K562 (cell line): ENCODE results near the gene PPM1E. TPM values are rescaled to one million over a fixed set of nuclear protein-coding genes. Genes with fewer than 3 reads are reported as not detected.

Experiments
- ATAC-seq: fragments of 200-7000 bp; cut with Tn5 transposase; 3 replicates; pipeline ENCODE4 v1.9.1; 2020; ENCODE audit warnings: moderate library complexity
- BruUV-seq: library from RNA; stranded (reverse); fragments of 400-500 nt; replicated peaks from 2 replicates; lab custom pipeline; 2021; lab: Mats Ljungman, UMichigan
- CTCF ChIA-PET: fragments of 300-600 bp; formaldehyde crosslinking; extraction: SDS; loops from one replicate; lab custom pipeline; 2021; ENCODE audit warnings: low intra/inter-chr PET ratio; lab: Yijun Ruan, JAX
- POLR2A ChIA-PET: fragments of 300-600, 350-650 bp; sonication (Branson Sonifier 250); formaldehyde crosslinking; extraction: SDS; loops from one replicate; lab custom pipeline; 2021; ENCODE audit warnings: antibody characterized with exemption, inconsistent platforms; lab: Yijun Ruan, JAX
- DNase-seq, 4 experiments: peaks; one replicate each; pipeline versions ENCODE4 v3.0.0 to v3.0.0-alpha.2; 2011 to 2018; ENCODE audit warnings: low spot score in 3 of 4, mixed read lengths in 3 of 4; ENCODE audit errors: extremely low read depth in 1 of 4
- FAIRE-seq: peaks from 2 replicates; lab custom pipeline; 2011; peaks lifted over from hg19 to GRCh38; lab: Jason Lieb, UNC
- H2AFZ ChIP-seq: 2 replicates; pipeline ENCODE4 v1.6.0; 2011; ENCODE audit warnings: low read depth, low read length, control low read depth, inconsistent platforms
- H3K27ac ChIP-seq: fragments of 200-600 bp; 3 replicates; pipeline ENCODE4 v1.8.0; 2011; ENCODE audit warnings: low read depth, mild to moderate bottlenecking, control low read depth, inconsistent platforms, low read length, moderate library complexity, mixed read lengths; ENCODE audit errors: extremely low read depth
- H3K27me3 ChIP-seq, 2 experiments: fragments of 300-600 bp in 1 of 2; 2 replicates in 1 of 2; 3 replicates in 1 of 2; pipeline versions ENCODE4 v1.6.0 to v1.8.0; 2011; ENCODE audit warnings: inconsistent platforms in 2 of 2, low read length in 2 of 2, mild to moderate bottlenecking in 1 of 2, mixed read lengths in 1 of 2, moderate library complexity in 1 of 2; ENCODE audit not compliant: control insufficient read depth in 2 of 2, insufficient read depth in 2 of 2
- H3K36me3 ChIP-seq: fragments of 300-600 bp; 3 replicates; pipeline ENCODE4 v1.8.0; 2011; ENCODE audit warnings: mild to moderate bottlenecking, low read length, inconsistent platforms; ENCODE audit not compliant: control insufficient read depth, insufficient read depth
- H3K4me1 ChIP-seq, 2 experiments: fragments of 200-600 bp in 1 of 2; replicated peaks in 1 of 2; 2 replicates in 1 of 2; 3 replicates in 1 of 2; pipeline versions ENCODE4 v1.5.1 to v1.8.0; 2011; ENCODE audit warnings: inconsistent platforms in 2 of 2, low read length in 2 of 2, mild to moderate bottlenecking in 1 of 2, mixed read lengths in 1 of 2, moderate library complexity in 1 of 2; ENCODE audit not compliant: control insufficient read depth in 2 of 2, insufficient read depth in 2 of 2
- H3K4me2 ChIP-seq: 2 replicates; pipeline ENCODE4 v1.6.1; 2011; ENCODE audit warnings: low read length, control low read depth, inconsistent platforms, mixed read lengths; ENCODE audit not compliant: insufficient read depth
- H3K4me3 ChIP-seq: fragments of 200-600 bp; sonication (generic), shearing (Covaris generic); 2 replicates; pipeline ENCODE4 v1.5.1; 2016; ENCODE audit warnings: control low read depth, inconsistent platforms
- H3K79me2 ChIP-seq: fragments of 200-600 bp; 3 replicates; pipeline ENCODE4 v1.8.0; 2011; ENCODE audit warnings: low read length, inconsistent platforms; ENCODE audit not compliant: control insufficient read depth, insufficient read depth
- H3K9ac ChIP-seq, 2 experiments: 2 replicates each; pipeline versions ENCODE4 v1.6.0 to v1.6.1; 2011; ENCODE audit warnings: low read depth in 2 of 2, low read length in 2 of 2, control low read depth in 1 of 2, inconsistent platforms in 1 of 2, mild to moderate bottlenecking in 1 of 2, mixed read lengths in 1 of 2; ENCODE audit not compliant: insufficient read depth in 1 of 2
- H3K9me1 ChIP-seq: one replicate; pipeline ENCODE4 v1.6.0; 2011; ENCODE audit warnings: inconsistent platforms, mild to moderate bottlenecking, low read length, moderate library complexity; ENCODE audit not compliant: control insufficient read depth, insufficient read depth
- H3K9me3 ChIP-seq: replicated peaks from 2 replicates; pipeline ENCODE4 v1.5.1; 2011; ENCODE audit warnings: low read depth, low read length, inconsistent platforms; ENCODE audit not compliant: control insufficient read depth, insufficient read depth
- H4K20me1 ChIP-seq: replicated peaks from 2 replicates; pipeline ENCODE4 v1.6.1; 2011; ENCODE audit warnings: low read length, inconsistent platforms, mixed read lengths; ENCODE audit not compliant: control insufficient read depth, insufficient read depth
- ARID2 ChIP-seq: fragments of 450-650 bp; IDR thresholded peaks from 2 replicates; pipeline ENCODE4 v1.6.1; 2017; ENCODE audit warnings: antibody characterized with exemption, mild to moderate bottlenecking
- FOXJ2 ChIP-seq: fragments of 200-800 bp; sonication (Bioruptor generic); IDR thresholded peaks from 2 replicates; pipeline ENCODE4 v1.6.1; 2016; ENCODE audit warnings: missing genetic modification characterization, missing compliant biosample characterization
- JUND ChIP-seq, 2 experiments: IDR thresholded peaks; 2 replicates in 1 of 2; 3 replicates in 1 of 2; pipeline ENCODE4 v1.6.1; 2011; ENCODE audit warnings: borderline replicate concordance in 2 of 2, low read depth in 2 of 2, low read length in 2 of 2, improper control_type of control experiment in 1 of 2, missing biosample characterization in 1 of 2, missing genetic modification characterization in 1 of 2, missing genetic modification reagents in 1 of 2
- MCM3 ChIP-seq: fragments of 450-650 bp; IDR thresholded peaks from 2 replicates; pipeline ENCODE4 v1.6.1; 2016
- RBFOX2 ChIP-seq: fragments of 200-400 bp; formaldehyde crosslinking; IDR thresholded peaks from 2 replicates; pipeline ENCODE4 v1.6.1; 2017; ENCODE audit warnings: low read depth, mild to moderate bottlenecking, low read length, moderate library complexity
- TAF7 ChIP-seq: fragments of 450-650 bp; IDR thresholded peaks from 2 replicates; pipeline ENCODE4 v1.6.1; 2016; ENCODE audit warnings: missing genetic modification characterization, missing compliant biosample characterization
- ZNF444 ChIP-seq: fragments of 250-450 bp; sonication (Bioruptor Pico); IDR thresholded peaks from 2 replicates; pipeline ENCODE4 v1.4.0; 2020; ENCODE audit warnings: mild to moderate bottlenecking, moderate library complexity
- ZNF668 ChIP-seq: fragments of 250-450 bp; sonication (Bioruptor Pico); IDR thresholded peaks from 2 replicates; pipeline ENCODE4 v1.8.0; 2022; ENCODE audit warnings: mild to moderate bottlenecking, inconsistent platforms
- in situ Hi-C: fragments of 300-500 bp; cut with MboI; formaldehyde crosslinking; loops from 4 replicates; pipeline ENCODE4 v1.15.0; 2018; ENCODE audit warnings: inconsistent platforms, mixed read lengths
- intact Hi-C: fragments of 100-400 bp; cut with micrococcal nuclease; formaldehyde crosslinking; loops from 2 replicates; pipeline ENCODE4 v1.14.2; 2022
- polyA plus RNA-seq, 8 experiments: library from polyadenylated mRNA; depleted of rRNA in 4 of 8; stranded (reverse) in 5 of 8; unstranded in 3 of 8; fragments of >200 nt; fragmentation: Nextera tagmentation in 2 of 8; fragmentation: Illumina TruSeq in 1 of 8; extraction: Ambion mirVana in 2 of 8; extraction: Trizol in 1 of 8; gene quantifications; 2 replicates each; pipeline versions ENCODE4 v1.2.1 to v1.2.3, GENCODE V29; 2011 to 2014; ENCODE audit warnings: inconsistent platforms in 1 of 8, missing spikeins in 1 of 8
- total RNA-seq, 7 experiments: library from RNA; depleted of rRNA in 6 of 7; stranded (reverse); fragments of >200 nt in 6 of 7; fragmentation: Illumina TruSeq in 2 of 7; extraction: Trizol in 2 of 7; gene quantifications; 2 replicates each; pipeline versions ENCODE4 v1.2.1 to v1.2.3, GENCODE V29; 2011 to 2021; ENCODE audit warnings: low replicate concordance in 1 of 7
- TF ChIP-seq, protein P1 (sequence below): fragments of 250-450 bp; sonication (Bioruptor Pico); IDR thresholded peaks from 2 replicates; pipeline ENCODE4 v1.8.0; 2022; ENCODE audit warnings: moderate library complexity, mild to moderate bottlenecking, inconsistent platforms
- TF ChIP-seq, protein P2 (sequence below): fragments of 450-650 bp; IDR thresholded peaks from 2 replicates; pipeline ENCODE4 v1.6.1; 2017; ENCODE audit warnings: antibody characterized with exemption, mild to moderate bottlenecking
- TF ChIP-seq, protein P3 (sequence below), 2 experiments: IDR thresholded peaks; 2 replicates each; pipeline ENCODE4 v1.6.1; 2012; ENCODE audit warnings: improper control_type of control experiment in 2 of 2, low read depth in 2 of 2, low read length in 2 of 2, borderline replicate concordance in 1 of 2
- TF ChIP-seq, protein P4 (sequence below): fragments of 200-800 bp; sonication (Bioruptor generic); IDR thresholded peaks from 2 replicates; pipeline ENCODE4 v1.6.1; 2017; ENCODE audit warnings: missing genetic modification characterization, missing compliant biosample characterization

The PPM1E gene
- total and polyA plus RNA-seq, 9 of the 15 experiments (the other 6 are each of a cell fraction or from before 2014, with no cell fraction given): 1.0 to 5.7 (median 4.7) TPM

DNA sequence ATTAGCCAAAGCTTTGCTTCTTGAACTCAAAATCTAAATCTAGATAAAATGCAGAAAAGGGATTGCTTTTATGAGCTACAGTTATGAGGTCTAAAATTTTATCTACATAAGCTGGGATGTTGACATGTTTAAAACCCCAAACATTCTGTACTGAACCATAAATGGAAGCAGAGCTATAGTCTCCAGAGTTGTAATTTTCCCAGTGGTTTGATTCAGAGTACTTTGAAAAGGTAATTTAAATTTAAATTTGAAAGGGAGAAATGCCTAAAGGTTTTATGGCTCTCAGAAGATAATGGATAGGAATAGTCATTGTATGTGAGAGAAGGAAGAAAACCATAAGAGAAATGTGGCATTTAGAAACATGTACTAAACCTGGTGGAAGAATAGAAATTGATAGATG is 163.2 kb downstream of the PPM1E start (continued):
- TF ChIP-seq, protein P1, sequence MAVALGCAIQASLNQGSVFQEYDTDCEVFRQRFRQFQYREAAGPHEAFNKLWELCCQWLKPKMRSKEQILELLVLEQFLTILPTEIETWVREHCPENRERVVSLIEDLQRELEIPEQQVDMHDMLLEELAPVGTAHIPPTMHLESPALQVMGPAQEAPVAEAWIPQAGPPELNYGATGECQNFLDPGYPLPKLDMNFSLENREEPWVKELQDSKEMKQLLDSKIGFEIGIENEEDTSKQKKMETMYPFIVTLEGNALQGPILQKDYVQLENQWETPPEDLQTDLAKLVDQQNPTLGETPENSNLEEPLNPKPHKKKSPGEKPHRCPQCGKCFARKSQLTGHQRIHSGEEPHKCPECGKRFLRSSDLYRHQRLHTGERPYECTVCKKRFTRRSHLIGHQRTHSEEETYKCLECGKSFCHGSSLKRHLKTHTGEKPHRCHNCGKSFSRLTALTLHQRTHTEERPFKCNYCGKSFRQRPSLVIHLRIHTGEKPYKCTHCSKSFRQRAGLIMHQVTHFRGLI (CRISPR knock-in tag): no peak
- no peak for TF ChIP-seq RBFOX2
- TF ChIP-seq, protein P2, sequence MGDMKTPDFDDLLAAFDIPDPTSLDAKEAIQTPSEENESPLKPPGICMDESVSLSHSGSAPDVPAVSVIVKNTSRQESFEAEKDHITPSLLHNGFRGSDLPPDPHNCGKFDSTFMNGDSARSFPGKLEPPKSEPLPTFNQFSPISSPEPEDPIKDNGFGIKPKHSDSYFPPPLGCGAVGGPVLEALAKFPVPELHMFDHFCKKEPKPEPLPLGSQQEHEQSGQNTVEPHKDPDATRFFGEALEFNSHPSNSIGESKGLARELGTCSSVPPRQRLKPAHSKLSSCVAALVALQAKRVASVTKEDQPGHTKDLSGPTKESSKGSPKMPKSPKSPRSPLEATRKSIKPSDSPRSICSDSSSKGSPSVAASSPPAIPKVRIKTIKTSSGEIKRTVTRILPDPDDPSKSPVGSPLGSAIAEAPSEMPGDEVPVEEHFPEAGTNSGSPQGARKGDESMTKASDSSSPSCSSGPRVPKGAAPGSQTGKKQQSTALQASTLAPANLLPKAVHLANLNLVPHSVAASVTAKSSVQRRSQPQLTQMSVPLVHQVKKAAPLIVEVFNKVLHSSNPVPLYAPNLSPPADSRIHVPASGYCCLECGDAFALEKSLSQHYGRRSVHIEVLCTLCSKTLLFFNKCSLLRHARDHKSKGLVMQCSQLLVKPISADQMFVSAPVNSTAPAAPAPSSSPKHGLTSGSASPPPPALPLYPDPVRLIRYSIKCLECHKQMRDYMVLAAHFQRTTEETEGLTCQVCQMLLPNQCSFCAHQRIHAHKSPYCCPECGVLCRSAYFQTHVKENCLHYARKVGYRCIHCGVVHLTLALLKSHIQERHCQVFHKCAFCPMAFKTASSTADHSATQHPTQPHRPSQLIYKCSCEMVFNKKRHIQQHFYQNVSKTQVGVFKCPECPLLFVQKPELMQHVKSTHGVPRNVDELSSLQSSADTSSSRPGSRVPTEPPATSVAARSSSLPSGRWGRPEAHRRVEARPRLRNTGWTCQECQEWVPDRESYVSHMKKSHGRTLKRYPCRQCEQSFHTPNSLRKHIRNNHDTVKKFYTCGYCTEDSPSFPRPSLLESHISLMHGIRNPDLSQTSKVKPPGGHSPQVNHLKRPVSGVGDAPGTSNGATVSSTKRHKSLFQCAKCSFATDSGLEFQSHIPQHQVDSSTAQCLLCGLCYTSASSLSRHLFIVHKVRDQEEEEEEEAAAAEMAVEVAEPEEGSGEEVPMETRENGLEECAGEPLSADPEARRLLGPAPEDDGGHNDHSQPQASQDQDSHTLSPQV: no peak
- TF ChIP-seq JUND (IDR thresholded peaks at IDR 0.05; ENCODE audit: borderline replicate concordance, low read depth, low read length): no peak
- TF ChIP-seq JUND (tag; IDR thresholded peaks at IDR 0.05; ENCODE audit: borderline replicate concordance, low read depth, low read length): no peak

DNA sequence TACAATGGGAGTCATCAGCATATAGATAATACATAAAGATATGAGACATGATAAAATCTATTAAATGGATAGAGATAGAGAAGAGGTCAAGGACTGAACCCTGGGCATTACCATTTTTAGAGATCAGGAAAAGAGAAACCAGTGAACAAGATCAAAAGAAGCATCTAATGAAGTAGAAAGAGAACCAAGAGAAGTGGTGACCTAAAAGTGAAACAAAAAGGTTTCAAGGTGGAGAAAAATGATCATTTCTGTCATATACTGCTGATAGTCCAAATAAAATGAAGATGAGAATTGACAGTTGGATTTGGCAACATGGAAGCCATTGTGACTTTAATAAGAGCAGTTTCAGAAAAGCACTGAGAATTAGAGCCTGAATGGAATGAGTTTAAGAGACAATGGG is 165.1 kb downstream of the PPM1E start:
- Histone ChIP-seq H3K27me3 (no peaks in the 10 kb centered on the region), H3K79me2 (no peaks in the 10 kb centered on the region), H3K4me3 (no peak overlapping the region), H2AFZ (no peak overlapping the region), H3K36me3 (no peaks in the 10 kb centered on the region), H3K4me2 (no peak overlapping the region), H3K9ac (no peak overlapping the region), H3K9me3 (no peaks in the 10 kb centered on the region), H3K4me1 (no peaks in the 10 kb centered on the region; a peak in 1 of 5 replicates), H4K20me1 (no peaks in the 10 kb centered on the region), H3K27ac (no peak overlapping the region), H3K9me1 (no peaks in the 10 kb centered on the region)
- ChIA-PET CTCF (no interaction called here), POLR2A (no interaction called here)
- no TSS peak for BruUV-seq
- DNase-seq (no peak), ATAC-seq (no peak), FAIRE-seq (no peak)
- in situ Hi-C loops: no loop called here
- intact Hi-C loops: no loop called here
- TF ChIP-seq, protein P3, sequence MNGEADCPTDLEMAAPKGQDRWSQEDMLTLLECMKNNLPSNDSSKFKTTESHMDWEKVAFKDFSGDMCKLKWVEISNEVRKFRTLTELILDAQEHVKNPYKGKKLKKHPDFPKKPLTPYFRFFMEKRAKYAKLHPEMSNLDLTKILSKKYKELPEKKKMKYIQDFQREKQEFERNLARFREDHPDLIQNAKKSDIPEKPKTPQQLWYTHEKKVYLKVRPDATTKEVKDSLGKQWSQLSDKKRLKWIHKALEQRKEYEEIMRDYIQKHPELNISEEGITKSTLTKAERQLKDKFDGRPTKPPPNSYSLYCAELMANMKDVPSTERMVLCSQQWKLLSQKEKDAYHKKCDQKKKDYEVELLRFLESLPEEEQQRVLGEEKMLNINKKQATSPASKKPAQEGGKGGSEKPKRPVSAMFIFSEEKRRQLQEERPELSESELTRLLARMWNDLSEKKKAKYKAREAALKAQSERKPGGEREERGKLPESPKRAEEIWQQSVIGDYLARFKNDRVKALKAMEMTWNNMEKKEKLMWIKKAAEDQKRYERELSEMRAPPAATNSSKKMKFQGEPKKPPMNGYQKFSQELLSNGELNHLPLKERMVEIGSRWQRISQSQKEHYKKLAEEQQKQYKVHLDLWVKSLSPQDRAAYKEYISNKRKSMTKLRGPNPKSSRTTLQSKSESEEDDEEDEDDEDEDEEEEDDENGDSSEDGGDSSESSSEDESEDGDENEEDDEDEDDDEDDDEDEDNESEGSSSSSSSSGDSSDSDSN (IDR thresholded peaks at IDR 0.05; ENCODE audit: borderline replicate concordance in 1 of 2, low read depth in 2 of 2, low read length in 2 of 2): no peak
- TF ChIP-seq MCM3: no peak
- no peak for TF ChIP-seq ZNF444
- no peak for TF ChIP-seq ARID2
- no peak for TF ChIP-seq TAF7
- no peak for TF ChIP-seq ZNF668 (CRISPR knock-in tag)
- no peak for TF ChIP-seq FOXJ2 (tag)
- TF ChIP-seq, protein P4, sequence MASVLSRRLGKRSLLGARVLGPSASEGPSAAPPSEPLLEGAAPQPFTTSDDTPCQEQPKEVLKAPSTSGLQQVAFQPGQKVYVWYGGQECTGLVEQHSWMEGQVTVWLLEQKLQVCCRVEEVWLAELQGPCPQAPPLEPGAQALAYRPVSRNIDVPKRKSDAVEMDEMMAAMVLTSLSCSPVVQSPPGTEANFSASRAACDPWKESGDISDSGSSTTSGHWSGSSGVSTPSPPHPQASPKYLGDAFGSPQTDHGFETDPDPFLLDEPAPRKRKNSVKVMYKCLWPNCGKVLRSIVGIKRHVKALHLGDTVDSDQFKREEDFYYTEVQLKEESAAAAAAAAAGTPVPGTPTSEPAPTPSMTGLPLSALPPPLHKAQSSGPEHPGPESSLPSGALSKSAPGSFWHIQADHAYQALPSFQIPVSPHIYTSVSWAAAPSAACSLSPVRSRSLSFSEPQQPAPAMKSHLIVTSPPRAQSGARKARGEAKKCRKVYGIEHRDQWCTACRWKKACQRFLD: no peak
